ENCODE results near the gene SYT15B.
"Not testable (repeated sequence)": the region's sequence is repeated elsewhere in the genome, so short reads cannot be mapped to it uniquely, and the experiment has no call there.

Gene SYT15B

DNA sequence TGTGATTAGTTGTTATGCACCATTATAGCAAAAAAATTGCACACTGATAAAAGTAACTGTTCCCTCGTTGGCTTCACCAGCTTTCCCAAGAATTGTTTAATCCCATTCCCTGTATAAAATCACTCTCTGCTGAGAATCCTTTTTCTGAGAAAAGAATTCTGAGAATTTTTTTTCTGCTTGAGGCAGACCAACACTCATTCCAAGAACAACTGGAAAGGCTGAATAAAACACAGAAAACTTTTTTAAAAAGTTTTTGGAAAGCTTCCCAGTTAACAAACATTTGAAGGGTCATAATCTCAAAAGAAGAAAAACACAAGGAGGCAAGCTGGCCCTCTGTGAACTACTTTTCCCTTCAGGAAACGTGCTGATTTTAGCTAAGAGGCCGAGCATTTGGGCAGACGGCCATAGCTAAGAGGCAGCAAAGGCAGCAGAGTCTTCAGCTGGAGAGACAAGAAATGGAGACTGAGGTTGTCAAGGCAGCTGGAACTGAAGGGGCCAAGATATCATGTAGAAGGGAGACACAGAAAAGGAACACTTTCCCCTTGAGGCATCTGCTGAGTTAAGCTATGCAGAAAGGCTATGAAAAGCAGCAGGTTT, 16.5 kb downstream of the SYT15B start:
- POLR2A ChIA-PET; DNase-seq (ENCODE audit: low read depth, low spot score); CTCF ChIA-PET; H3K4me3 ChIP-seq (ENCODE audit: low read depth, low read length): not testable (repeated sequence)

DNA sequence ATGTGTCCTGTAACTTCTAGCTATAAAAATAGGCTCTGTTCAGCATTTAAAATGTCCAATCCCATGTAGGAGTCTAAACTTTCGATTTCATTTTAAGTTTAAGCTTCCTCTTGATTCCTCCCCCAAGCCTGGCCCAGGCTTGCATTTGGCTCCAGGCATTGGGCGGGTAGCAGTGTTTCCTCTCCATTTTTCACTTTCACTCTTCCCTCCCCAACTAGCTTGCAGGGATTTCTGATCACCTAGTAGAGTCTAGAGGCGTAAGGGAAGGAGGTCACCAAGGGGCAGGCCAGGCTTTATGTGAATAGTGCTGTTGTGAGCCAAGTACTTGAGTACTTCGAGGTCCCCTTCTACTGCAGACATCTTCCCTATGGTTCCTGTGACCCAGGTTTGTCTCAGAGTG, 18.5 kb downstream of the SYT15B start:
- CTCF ChIA-PET; DNase-seq (ENCODE audit: low read depth, low spot score); H3K4me3 ChIP-seq (ENCODE audit: low read depth, low read length); POLR2A ChIA-PET: not testable (repeated sequence)

DNA sequence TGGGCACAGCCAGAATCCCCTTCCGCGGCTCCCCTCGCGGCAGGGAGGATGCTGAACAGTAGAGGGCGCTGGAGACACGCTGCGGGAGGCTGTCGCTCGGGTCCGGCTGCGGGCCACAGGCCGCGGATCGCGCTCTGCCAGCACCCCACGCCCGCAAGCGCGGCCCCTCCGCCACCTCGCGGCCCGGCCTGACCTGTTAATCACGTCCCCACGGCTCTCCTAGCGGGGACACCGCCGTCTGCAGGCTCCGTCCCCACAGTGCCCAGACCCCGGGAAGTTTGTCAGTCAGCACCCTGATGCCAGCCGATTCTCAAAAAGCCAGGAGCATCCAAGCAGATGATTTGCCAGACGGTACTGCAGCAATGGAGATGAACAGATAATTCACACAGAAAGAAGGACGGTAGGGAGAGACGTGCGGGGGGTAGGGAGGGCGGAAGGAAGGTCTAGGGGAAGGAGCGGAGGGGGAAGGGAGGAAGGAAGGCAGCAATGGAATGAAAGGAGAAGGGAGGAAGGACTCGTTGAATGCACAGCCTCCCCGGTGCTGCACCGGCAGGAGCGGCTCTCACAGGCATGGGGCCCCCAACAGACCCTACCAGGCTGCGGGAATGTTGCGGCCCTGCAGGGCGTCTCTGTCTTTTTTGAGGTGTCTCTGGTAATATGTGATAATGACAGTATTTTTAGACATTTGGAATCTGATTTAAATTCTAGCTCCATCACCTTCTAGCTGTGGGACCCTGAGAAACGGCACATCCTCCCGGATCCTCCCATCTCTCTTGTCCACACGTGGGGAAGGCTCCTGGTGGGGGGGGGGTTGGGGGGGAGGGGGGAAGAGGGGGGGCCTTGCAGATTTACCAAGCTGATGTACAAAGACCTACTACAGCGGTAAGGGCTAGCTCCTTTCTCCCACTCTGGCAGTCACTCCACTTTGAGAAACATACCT, 19.5 kb downstream of the SYT15B start:
- DNase-seq (ENCODE audit: low read depth, low spot score); CTCF ChIA-PET; POLR2A ChIA-PET: not testable (repeated sequence)
- peak overlapping the region; percentile 54 for H3K4me3 ChIP-seq (ENCODE audit: low read depth, low read length)

DNA sequence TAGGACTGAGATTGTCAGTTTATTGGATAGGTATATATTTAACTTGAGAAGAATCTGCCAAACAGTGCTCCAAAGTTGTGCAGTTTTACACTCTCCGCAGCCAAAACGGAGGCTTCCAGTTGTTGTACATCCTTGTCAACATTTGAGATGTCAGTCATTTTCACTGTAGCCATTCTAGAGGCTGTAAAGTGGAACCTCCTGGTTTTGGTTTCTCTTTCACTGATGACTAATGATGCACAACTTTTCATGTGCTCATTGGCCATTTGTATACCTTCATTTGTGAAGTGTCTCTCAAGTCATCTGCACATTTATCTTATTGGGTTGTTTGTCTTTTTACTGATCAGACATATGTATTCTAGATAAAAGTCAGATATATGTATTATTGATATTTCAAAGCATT, 22.5 kb downstream of the SYT15B start:
- POLR2A ChIA-PET; H3K4me3 ChIP-seq (ENCODE audit: low read depth, low read length); CTCF ChIA-PET; DNase-seq (ENCODE audit: low read depth, low spot score): not testable (repeated sequence)

DNA sequence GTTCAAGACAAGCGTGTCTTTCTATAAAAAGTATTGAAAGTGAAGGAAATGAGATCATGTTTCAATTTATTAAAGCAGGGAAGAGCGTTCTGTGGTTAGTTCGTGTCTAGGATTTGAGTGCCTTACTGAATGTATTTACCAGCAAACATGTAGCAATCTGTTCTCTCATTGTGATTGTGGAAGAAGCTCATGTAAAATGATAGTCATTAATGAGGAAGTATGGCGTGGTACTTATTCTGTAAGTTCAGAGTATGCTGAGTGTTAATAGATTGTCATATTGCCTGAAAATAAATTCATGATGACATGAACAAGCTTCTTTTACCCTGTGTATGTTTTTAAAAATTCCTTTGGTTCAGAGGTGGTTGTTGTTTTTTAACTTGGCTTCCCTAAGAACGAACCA, 32.5 kb downstream of the SYT15B start:
- H3K4me3 ChIP-seq (ENCODE audit: low read depth, low read length); POLR2A ChIA-PET; CTCF ChIA-PET; DNase-seq (ENCODE audit: low read depth, low spot score): not testable (repeated sequence)

DNA sequence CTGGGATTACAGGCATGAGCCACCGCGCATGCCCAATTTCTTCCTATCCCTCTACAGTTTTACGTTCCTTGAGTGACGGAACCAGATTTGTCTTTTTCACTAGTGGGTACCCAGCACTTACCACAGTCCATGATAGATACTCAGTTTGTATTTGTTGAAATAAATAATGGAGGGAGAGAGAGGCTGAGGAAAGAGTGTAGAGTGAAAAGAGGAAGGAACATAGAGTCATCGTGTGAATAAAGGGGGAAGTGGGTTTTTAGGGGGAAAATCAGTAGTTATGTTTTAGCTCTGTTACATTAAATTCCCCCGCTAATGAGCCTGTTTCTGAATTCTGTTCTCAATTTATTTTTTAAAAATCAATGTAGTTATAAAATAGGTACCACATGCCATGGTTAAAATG, 37.7 kb downstream of the SYT15B start:
- CTCF ChIA-PET; DNase-seq (ENCODE audit: low read depth, low spot score); POLR2A ChIA-PET; H3K4me3 ChIP-seq (ENCODE audit: low read depth, low read length): not testable (repeated sequence)

DNA sequence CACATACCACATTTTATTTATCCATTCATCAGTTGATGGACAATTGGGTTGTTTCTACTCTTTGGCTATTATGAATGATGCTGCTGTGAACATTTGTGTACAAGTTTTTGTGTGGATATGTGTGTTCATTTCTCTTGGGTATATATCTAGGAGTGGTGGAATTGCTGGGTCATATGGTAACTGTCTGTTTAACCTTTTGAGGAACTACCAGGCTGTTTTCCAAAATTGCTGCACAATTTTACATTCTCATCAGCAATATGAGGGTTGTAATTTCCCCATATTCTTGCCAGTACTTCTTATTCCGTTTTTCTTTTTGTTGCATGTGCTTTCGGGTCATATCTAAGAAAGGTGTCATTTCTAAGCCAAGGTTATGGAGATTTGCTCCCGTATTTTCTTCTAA, 38.3 kb downstream of the SYT15B start:
- H3K4me3 ChIP-seq (ENCODE audit: low read depth, low read length); DNase-seq (ENCODE audit: low read depth, low spot score); CTCF ChIA-PET; POLR2A ChIA-PET: not testable (repeated sequence)

DNA sequence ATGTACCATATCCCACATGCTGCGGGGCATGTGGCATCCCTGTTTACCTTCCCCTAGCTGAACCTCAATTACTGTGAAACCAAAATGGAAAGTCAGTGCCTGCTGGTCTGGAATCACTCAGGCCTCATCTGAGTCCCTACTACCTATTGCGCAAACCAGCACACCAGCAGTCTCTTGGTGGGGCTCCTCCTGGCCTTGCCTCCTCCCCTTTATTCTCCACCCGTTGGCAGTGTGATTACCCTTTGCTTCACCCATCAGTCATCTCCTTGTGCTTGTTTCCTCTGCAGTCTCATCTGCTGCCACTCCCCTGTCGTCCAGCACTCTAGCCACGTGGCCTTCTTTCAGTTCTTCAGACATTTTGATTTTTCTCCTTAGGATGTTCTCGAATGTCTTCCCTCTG, 39.3 kb downstream of the SYT15B start:
- POLR2A ChIA-PET; CTCF ChIA-PET; H3K4me3 ChIP-seq (ENCODE audit: low read depth, low read length); DNase-seq (ENCODE audit: low read depth, low spot score): not testable (repeated sequence)

DNA sequence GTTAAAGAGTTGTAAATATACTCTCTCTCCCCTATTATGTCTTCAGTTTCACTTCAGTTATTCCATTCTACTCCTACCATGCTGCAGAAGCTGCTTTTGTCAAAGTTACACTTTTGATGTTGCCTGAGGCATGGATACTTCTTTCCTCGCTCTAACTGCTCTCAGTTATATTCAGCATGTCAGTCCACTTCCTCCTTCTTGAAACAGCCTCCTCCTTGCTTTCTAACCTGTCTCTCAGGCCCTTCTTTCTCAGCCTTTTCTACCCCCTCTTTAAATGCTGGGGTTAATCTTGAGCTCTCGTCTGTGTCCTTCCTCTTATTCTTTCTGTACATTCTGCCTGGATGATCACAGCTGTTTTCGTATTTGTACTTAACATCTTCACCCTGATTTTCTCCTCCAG, 40.0 kb downstream of the SYT15B start:
- DNase-seq (ENCODE audit: low read depth, low spot score); H3K4me3 ChIP-seq (ENCODE audit: low read depth, low read length); POLR2A ChIA-PET; CTCF ChIA-PET: not testable (repeated sequence)

DNA sequence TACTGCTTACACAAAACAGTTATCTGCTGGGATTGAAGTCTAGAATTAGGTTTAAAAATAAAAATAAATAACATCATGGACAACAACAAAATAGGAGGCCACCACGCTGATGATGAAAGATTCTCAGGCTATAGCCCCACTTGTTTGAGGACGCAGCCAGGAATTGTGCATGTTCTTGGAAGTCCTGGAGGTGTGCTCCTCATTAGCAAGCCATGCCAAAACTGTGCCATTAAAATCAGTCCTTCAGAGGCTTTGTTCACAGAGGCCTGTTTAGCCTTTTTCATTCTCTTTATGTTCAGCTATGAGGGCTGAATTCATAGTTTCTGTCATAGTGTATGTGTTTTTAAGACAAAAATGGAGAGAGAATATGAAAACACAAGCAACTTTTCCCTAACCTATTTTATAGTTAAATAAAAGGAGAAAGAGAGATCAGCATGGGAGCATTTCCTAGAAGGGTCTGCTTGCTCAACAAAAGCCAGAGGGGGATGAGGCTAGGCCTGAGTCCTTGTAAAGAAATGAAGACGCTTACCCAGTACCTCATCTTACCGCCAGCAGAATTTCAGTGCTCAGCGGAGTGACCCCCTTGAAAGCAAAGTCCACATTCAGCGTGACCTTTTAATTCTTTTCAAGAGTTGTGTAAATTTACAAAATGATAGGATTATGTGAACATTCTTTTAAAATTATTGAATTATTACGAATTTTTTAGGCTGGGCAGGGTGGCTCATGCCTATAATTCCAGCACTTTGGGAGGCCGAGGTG, 46.2 kb downstream of the SYT15B start:
- POLR2A ChIA-PET; H3K4me3 ChIP-seq (ENCODE audit: low read depth, low read length); DNase-seq (ENCODE audit: low read depth, low spot score); CTCF ChIA-PET: not testable (repeated sequence)

Data from AG04449 (cell line).